ENCODE measurements around the gene LAMA2.
A peak's percentile ranks its signal among the peaks of the same experiment; 100 is the strongest.

The LAMA2 gene

DNA sequence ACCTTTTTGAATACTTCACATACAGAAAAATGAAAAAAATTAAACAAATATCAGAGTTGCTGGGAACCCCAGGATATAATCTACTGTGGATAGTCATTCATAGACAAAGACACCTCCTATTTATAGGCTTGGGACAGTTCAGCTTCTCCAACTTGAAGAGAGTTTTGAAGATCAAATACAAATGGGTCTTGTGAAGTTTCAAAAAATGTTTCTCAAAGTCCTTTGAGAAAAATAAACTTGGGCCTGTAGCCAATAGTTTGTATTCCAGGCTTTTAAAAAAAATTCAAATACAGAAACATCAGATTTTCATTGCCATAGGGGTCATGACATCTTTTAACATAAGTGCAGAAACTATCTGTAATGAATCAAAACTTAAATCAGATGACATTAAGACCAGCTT is 334.8 kb downstream of the LAMA2 start:
- DNase-seq (ENCODE audit: low read depth) = no peak

DNA sequence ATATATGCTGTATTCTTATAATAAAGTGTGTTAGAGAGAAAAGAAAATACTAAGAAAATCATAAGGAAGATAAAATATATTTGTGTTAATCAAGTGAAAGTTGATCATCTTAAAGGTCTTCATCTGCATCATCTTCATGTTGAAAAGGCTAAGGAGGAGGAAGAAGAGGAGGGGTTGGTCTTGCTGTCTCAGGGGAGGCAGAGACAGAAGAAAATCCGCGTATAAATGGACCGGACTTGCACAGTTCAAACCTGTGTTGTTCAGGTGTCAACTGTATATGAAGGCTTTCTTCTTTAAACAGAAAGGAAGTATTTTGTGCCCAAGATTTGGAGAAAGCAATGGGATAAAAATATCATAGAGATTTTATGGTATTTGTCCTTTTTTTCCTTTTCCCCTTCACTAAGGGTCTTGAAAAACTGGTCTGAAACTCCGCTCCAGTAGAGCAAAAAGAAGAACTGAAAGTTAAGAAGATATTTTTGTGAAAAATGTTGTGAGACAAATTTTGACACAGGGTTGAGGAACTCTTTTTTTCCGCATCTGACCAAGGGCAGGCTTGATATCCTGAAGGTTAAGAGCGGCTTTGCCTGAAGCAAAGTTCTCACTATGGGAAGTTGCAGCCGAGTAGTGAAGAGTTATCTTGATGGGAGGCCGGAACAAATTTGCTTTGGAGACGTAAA is 350.7 kb downstream of the LAMA2 start:
- no peak for DNase-seq (ENCODE audit: low read depth)

GRCh38 chr6:129235167-129236000 is 352.4 kb downstream of the LAMA2 start:
- DNase-seq (ENCODE audit: low read depth) = no peak

DNA sequence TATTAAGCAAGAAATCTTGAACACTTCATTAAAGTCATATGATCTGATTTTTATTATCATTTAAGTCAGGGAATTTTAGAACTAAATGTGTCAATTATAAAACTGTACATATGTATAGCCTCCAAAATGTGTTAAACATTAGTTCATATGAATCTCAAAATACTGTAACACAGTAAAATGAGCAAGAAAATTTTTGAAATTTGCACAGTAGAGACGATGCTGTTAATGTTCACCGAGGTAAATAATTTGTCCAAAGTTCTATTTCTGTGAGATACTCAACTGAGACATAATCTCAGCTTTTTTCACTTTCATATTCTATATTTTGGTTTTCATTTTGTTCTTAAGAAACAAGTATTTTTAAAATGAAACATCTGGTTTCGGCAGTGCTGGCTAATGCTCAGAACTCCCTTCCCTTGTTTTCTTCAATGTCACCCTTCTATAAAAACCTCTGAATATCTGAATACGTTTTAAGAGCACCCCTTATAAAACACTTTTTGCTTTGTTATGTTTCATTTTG is 353.1 kb downstream of the LAMA2 start:
- DNase-seq (ENCODE audit: low read depth) = no peak

DNA sequence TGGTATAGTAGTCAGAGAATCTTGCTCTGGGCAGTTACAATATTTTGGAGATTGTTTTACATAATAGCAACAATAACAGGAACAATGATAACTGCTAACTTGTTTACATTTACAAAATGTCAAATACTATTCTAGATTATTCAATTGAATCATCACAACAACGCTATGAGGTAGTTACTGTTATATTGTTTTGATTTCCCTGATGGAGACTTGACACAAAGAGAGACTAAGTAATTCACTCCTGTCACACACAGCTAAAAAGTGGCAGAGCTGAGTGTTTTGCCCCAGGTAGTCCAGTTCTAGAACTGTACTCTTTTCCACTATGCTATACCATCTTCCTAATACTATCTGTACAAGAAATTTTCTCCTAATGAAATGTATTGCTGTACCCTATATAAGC is 356.1 kb downstream of the LAMA2 start:
- DNase-seq (ENCODE audit: low read depth) = no peak

DNA sequence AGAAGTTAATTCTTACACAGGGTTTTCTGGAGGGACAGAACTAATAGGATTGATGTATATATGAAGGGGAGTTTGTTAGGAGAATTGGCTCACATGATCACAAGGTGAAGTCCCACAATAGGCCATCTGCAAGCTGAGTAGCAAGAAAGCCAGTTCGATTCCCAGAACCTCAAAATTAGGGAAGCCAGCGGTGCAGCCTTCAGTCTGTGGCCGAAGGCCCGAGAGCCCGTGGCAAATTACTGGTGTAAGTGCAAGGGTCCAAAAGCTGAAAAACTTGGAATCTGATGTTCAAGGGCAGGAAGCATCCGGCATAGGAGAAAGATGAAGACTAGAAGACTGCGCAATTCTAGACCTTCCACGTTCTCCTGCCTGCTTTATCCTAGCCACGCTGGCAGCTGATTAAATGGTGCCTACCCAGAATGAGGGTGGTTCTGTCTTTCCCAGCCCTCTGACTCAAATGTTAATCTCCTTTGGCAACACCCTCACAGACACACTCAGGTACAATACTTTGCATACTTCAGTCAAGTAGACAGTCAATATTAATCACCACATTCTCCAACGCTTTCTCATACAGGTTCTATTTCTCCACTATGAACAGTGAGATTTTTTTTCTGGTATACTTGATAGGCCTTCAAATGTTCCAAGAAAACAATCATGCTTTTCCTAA is 357.0 kb downstream of the LAMA2 start:
- DNase-seq (ENCODE audit: low read depth) = no peak

- DNase-seq (ENCODE audit: low read depth) = no peak
These were observed 357.5 kb downstream of the LAMA2 start for GRCh38 chr6:129240492-129240853.

GRCh38 chr6:129242546-129242945 is 359.6 kb downstream of the LAMA2 start:
- no peak for DNase-seq (ENCODE audit: low read depth)

DNA sequence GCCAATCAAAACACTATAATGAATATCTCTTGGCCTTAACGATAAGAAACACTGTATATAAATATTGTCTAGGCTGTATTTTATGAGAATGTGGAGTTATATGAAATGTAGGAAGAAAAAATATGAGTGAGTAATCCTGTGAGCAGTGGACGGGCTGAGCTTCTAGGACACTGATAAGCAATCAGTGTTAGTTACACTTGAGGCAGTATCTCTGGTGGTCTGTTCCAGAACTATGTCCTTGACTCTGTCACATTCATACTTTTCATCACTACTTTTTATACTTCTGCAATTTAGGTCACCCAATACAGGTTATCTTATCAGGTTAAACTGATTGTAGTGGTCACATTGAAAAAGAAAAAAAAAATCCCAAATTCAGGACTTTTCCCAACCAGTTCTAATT is 360.4 kb downstream of the LAMA2 start:
- no peak for DNase-seq (ENCODE audit: low read depth)

DNA sequence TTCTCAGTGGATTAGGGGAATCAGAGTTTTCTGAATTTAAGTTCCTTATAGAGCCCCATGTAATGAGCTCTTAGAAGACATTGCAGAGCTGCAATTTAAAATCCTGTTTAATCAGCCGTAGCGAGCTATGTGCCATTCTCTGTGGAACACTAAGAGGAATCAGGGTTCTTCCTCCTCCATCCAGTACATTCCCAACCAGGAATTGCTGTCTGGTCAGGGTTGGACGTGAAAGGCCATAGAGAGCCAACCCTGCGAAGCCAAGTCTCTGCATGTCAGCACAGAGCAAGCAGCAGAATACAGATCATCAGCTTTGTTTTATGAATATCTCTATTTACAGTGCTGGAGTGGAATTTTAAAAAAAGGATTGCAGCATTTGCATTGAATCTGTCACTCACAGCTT is 366.0 kb downstream of the LAMA2 start:
- DNase-seq (ENCODE audit: low read depth) = no peak

DNA sequence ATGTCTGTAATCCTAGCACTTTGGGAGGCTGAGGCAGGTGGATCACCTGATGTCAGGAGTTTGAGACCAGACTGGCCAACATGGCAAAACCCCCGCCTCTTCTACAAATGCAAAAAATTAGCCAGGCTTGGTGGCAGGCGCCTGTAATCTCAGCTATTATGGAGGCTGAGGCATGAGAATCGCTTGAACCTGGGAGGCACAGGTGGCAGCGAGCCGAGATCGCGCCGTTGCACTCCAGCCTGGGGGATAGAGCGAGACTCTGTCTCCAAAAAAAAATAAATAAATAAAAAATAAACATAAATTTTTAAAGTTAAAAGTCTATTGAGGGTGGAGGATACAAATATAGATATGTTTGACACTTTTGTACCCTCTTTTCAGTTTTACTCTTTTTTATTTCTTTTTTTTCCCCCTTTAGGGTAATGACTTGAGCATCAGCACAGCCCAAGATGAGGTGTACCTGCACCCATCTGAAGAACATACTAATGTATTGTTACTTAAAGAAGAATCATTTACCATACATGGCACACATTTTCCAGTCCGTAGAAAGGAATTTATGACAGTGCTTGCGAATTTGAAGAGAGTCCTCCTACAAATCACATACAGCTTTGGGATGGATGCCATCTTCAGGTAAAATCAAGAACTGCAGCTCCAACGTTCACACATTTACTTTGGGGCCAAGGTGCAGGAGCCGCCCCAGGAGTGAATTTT is 368.9 kb downstream of the LAMA2 start:
- peak; percentile 1 for DNase-seq (ENCODE audit: low read depth)

- DNase-seq (ENCODE audit: low read depth) = no peak
These were observed 369.6 kb downstream of the LAMA2 start for GRCh38 chr6:129252377-129253071.

DNA sequence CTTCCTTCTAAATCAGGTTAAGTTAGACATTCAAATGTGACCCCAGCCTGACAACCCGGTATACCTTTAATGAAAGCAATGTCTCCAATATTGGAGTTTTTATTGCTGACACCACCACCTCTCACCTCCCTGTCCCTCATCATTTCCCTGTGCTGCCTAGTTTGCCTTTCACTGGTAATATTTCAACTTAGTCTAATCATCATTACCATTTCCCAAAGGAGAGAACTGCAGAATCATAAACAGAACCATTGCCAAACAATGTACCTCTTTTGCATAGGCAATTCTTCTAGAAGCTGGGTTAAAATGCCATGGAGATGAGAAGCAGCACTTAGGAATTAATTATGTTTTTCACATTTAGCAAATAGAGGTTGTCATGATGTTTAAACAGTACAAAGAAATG is 370.3 kb downstream of the LAMA2 start:
- no peak for DNase-seq (ENCODE audit: low read depth)

DNA sequence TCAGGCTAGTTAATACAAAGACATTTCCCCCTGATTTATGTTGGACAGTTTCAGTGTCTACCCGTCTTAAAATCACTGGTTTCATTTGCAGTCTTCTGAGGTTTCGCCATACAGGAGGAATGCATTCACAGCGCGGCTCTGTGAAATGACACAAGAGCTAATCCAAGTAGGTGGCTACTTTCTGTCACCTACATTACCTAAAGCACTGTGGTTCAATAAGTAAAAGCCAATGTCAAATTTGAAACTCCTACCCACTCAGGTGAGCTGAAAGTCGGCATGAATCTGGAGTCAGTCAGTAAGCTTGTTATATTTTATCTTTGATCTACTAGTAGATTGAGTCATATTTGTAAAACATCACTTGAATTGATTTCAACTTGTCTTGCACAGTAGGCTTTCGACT is 370.8 kb downstream of the LAMA2 start:
- no peak for DNase-seq (ENCODE audit: low read depth)

DNA sequence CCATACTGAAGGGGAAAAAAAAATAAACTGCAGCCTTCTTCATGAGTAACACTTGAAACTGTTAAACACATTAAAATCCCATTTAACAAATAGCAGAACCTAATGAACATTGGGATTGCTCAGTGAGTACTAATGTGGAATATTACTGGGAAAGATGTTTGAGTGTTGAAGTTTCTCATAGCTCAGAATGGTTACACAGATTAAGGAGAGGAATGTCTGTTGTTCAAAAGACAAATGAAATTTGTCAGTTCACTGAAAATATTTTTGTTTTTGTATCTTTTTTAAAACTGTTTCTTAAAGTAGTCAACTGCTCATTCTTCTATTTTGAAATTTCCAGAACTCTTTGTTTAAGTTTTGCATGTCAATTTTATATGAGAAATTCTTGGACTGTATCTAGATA is 374.3 kb downstream of the LAMA2 start:
- no peak for DNase-seq (ENCODE audit: low read depth)

- DNase-seq (ENCODE audit: low read depth) = no peak
These were observed 379.7 kb downstream of the LAMA2 start for GRCh38 chr6:129262661-129263060.

GRCh38 chr6:129263176-129263575 is 380.2 kb downstream of the LAMA2 start:
- DNase-seq (ENCODE audit: low read depth) = no peak

DNA sequence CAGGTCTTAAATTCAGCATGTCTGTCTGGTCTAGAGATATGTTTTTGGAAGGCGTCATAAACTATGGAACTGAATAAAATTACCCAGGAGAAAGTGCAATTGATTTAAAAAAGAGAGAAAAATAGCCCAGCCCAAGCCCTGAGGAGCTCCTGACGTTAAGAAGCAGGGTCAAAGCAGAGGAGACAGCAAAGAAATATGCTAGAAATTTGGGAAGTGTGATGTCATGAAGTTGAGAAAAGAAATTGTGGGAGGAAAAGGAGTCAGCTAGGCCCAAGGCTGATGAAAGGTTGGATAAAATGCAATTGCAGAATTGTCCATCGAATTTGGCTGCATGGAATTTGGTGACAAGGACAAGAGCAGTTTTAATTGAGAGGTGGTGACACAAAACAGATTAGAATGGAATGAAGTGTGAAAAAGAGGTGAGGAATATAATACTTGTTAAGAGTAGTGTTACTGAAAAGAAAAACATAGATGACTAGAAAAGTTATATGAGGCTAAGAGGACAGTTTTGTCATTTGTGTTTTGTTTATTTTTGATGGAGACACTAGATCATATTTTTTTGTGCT is 381.6 kb downstream of the LAMA2 start:
- DNase-seq (ENCODE audit: low read depth) = no peak

DNA sequence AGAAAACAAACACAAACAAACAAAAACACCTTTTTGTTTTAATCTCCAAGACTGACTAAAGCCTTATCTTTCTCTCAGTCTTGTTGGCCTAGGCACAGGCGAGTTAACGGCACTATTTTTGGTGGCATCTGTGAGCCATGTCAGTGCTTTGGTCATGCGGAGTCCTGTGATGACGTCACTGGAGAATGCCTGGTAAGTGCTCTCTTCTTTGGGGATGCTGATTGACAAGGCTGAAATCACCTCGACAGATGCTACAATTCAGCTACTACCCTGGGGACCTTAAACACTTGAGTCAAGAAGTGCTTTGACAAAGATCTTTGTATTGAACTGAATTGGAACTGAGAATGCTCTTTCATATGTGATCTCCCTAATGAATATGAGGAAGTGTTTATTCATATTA is 384.1 kb downstream of the LAMA2 start:
- DNase-seq (ENCODE audit: low read depth) = no peak

GRCh38 chr6:129269076-129269475 is 386.1 kb downstream of the LAMA2 start:
- no peak for DNase-seq (ENCODE audit: low read depth)

- DNase-seq (ENCODE audit: low read depth) = no peak
These were observed 387.0 kb downstream of the LAMA2 start for GRCh38 chr6:129269891-129270290.
